Measurements from ENCODE around the gene SH3PXD2B.
"Not testable (repeated sequence)": the region's sequence is repeated elsewhere in the genome, so short reads cannot be mapped to it uniquely, and the experiment has no call there.

The SH3PXD2B gene

GRCh38 chr5:172293054-172293744, 161.1 kb downstream of the SH3PXD2B start:
- peak; percentile 89 for TF ChIP-seq CTCF (IDR thresholded peaks at IDR 0.05; ENCODE audit: control insufficient read depth, extremely low read depth, insufficient read depth)
- DNase-seq (ENCODE audit: low read depth) = peak; percentile 69
- no peak overlapping the region for H3K4me3 ChIP-seq (ENCODE audit: low read depth, low read length)

- not testable (repeated sequence) for DNase-seq (ENCODE audit: low read depth); H3K4me3 ChIP-seq (ENCODE audit: low read depth, low read length)
Measured at GRCh38 chr5:172291837-172292236, 162.5 kb downstream of the SH3PXD2B start.

GRCh38 chr5:172288465-172288864, 165.9 kb downstream of the SH3PXD2B start:
- DNase-seq (ENCODE audit: low read depth) = no peak
- TF ChIP-seq CTCF (IDR thresholded peaks at IDR 0.05; ENCODE audit: control insufficient read depth, extremely low read depth, insufficient read depth) = no peak
- H3K4me3 ChIP-seq (ENCODE audit: low read depth, low read length) = no peak overlapping the region

GRCh38 chr5:172287140-172287539, 167.2 kb downstream of the SH3PXD2B start:
- not testable (repeated sequence) for DNase-seq (ENCODE audit: low read depth); H3K4me3 ChIP-seq (ENCODE audit: low read depth, low read length)

GRCh38 chr5:172285226-172286143, 168.8 kb downstream of the SH3PXD2B start:
- TF ChIP-seq CTCF (IDR thresholded peaks at IDR 0.05; ENCODE audit: control insufficient read depth, extremely low read depth, insufficient read depth) = no peak
- no peak overlapping the region for H3K4me3 ChIP-seq (ENCODE audit: low read depth, low read length)
- no peak for DNase-seq (ENCODE audit: low read depth)

- DNase-seq (ENCODE audit: low read depth) = no peak
- TF ChIP-seq CTCF (IDR thresholded peaks at IDR 0.05; ENCODE audit: control insufficient read depth, extremely low read depth, insufficient read depth) = no peak
- peak overlapping the region; percentile 72 for H3K4me3 ChIP-seq (ENCODE audit: low read depth, low read length)
Measured at GRCh38 chr5:172284611-172284980, 169.7 kb downstream of the SH3PXD2B start.

- peak overlapping the region; percentile 72 for H3K4me3 ChIP-seq (ENCODE audit: low read depth, low read length)
- no peak for DNase-seq (ENCODE audit: low read depth)
- TF ChIP-seq CTCF (IDR thresholded peaks at IDR 0.05; ENCODE audit: control insufficient read depth, extremely low read depth, insufficient read depth) = no peak
Measured at GRCh38 chr5:172283862-172284610, 170.3 kb downstream of the SH3PXD2B start.
